ENCODE measurements around the gene CPNE4. TPM values are rescaled to one million over a fixed set of nuclear protein-coding genes. Genes with fewer than 3 reads are reported as not detected.

Gene CPNE4
- total RNA-seq = not detected in 2 replicates

GRCh38 chr3:132034486-132035464 is at the start of gene CPNE4:
Gene CPNE4, minus strand, starts transcription at chr3:132035014.

GRCh38 chr3:131502530-131503319 is 532.1 kb downstream of the CPNE4 start, which contains the start of gene MRPL3:
Gene MRPL3, minus strand, starts transcription at chr3:131502971. Its CDS starts 150 bp downstream, at chr3:131502821.

